ENCODE measurements around the gene SDK1.

GRCh38 chr7:4110438-4110837, 809.4 kb downstream of the SDK1 start:
- TF ChIP-seq EGR1 (IDR thresholded peaks at IDR 0.05; ENCODE audit: low read depth in 2 of 2): no peak
- TF ChIP-seq JUND (IDR thresholded peaks at IDR 0.05): no peak
- no peak for TF ChIP-seq CTCF (IDR thresholded peaks at IDR 0.05; ENCODE audit: low read depth, low read length, missing input control)
- TF ChIP-seq YY1 (IDR thresholded peaks at IDR 0.05): no peak
- no peak for TF ChIP-seq ZBTB33 (IDR thresholded peaks at IDR 0.05)
- TF ChIP-seq GABPA (IDR thresholded peaks at IDR 0.05 in 1 of 2, conservative IDR thresholded peaks at IDR 0.05 in 1 of 2): no peak
- no peak for TF ChIP-seq REST (IDR thresholded peaks at IDR 0.05)
- no peak for TF ChIP-seq RAD21 (IDR thresholded peaks at IDR 0.05)
- no peak for TF ChIP-seq FOXA2 (IDR thresholded peaks at IDR 0.05)
- TF ChIP-seq RXRA (IDR thresholded peaks at IDR 0.05): no peak
- TF ChIP-seq SP1 (IDR thresholded peaks at IDR 0.05): no peak
- no peak for TF ChIP-seq TAF1 (conservative IDR thresholded peaks at IDR 0.05)

Data from liver (tissue), 3 donors.